Muscle of arm (tissue), 12 donors: ENCODE measurements around the gene PTPRN2. TPM values are rescaled to one million over a fixed set of nuclear protein-coding genes. Genes with fewer than 3 reads are reported as not detected.

Experiments
- DNase-seq: peaks from one replicate; pipeline ENCODE4 v3.0.0-alpha.2; 2013
- polyA plus RNA-seq, 12 donors: library from polyadenylated mRNA; unstranded; fragments of 120-200 nt; gene quantifications; one replicate each; pipeline ENCODE4 v1.2.1, GENCODE V29; 2013; ENCODE audit not compliant: insufficient read length in 12 of 12

The PTPRN2 gene
- polyA plus RNA-seq, 12 donors, result 1.6 to 8.7 (median 2.3) TPM; not detected in 1

DNA sequence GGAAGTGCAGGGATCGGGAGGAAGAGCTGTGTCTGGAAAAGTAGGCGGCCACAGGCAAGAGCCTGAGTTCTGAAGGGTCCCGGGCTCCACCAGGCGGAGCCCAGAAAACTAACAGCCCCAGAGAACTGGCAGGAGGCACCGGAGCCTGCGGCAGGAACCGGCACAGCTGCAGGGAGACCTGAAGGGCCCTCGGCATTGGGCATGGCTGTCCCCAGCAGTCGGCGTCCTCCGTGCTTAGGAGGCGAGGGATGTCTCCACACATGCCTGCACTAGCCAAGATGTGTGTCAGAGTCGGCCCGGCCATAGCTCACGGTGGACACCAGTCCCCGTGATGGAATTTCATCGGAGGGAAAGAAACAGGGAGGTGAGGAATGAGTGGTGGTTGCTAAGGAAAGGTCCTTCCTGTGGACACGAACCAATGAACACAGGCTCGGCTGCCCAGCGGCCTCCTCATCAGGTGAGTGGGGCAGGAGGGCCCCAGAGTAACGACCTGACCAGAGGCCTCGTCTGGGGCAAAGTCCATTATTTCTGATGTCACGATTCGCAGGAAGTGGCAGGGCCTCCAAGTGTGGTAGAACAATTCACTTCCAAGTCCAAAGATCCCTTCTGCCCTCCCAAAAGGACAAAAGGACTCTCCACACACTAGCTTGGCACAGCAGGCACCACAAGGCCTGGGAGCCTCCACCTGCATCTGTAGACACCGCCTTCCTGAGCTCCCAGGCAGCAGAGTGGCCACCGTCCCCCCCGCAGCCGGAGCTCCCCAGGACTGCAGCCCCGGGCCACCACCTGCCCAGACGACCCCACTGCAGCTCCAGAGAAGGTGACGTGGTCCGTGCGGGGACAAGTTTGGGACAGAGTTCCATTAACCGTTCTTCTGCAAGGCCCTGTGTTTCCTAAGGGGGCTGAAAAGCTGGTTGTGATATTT lies 444.2 kb downstream of the PTPRN2 start:
- no peak for DNase-seq

DNA sequence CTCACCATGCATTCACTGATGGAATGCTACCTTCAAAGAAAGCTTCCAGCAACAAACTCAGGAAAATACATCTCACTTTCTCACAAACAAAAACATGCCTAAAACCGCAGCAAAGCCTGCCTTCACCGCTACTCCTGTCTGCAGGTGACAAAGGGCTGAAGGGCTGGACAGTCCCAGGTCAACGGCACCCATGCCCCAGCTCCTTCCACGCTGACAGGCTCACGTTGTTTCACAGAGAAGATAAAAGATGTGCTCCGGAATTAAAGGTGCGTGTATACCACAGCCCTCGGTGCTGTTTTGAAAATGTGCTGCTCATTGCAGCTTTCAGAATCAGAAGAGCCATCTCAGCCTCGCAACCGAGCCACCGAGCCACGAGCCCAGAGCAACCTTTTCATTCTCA lies 445.0 kb downstream of the PTPRN2 start:
- no peak for DNase-seq

DNA sequence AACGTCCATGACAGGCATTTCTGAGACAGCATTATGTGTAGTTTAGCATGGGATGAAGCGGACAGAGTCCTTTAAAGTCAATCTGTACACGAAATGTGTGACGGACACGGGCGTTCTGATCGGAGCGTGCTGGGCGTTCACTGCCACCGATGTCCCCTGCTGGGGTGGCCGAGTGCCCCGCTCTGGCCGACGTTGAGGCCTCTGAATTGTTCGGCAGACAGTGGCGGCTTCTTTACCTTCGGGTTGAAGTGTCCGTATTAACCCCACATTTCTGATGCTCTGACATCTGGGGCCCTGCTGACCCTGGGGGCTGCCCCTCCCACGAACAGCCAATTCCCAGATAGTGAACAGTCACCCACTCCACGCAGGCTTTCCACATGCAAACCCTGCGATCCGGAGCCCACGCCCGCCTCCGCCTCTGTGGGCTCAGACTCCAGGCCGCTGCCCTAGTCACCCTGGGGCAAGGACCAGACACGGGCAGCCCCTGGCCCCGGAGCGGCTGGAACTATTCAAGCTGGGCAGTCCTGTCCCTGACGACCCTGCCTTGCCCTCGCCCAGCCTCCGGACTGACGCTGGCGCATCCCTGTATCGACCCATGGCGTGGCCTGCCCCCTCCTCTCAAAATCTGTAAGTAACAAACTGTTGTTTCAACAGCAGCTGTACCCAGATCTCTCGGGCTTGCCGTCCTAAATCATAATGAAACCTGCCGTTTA lies 445.7 kb downstream of the PTPRN2 start:
- no peak for DNase-seq

DNA sequence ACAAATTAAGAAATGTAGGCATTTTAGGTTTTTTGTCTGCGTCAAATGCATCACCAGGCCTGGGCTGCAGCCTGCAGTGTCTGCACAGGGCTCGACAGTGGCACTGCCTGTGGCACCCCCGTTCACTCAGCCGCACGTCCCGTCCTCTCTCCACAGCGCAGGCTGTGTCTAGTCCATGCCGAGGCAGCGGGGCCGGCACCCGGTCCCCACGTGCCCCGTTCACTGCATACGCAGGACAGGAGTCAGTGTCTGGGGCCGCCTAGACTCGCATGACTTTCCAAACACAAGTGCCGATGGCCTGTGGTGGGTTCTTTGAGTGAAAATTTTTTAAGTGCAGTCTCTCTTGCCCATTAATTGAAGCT lies 446.4 kb downstream of the PTPRN2 start:
- no peak for DNase-seq

DNA sequence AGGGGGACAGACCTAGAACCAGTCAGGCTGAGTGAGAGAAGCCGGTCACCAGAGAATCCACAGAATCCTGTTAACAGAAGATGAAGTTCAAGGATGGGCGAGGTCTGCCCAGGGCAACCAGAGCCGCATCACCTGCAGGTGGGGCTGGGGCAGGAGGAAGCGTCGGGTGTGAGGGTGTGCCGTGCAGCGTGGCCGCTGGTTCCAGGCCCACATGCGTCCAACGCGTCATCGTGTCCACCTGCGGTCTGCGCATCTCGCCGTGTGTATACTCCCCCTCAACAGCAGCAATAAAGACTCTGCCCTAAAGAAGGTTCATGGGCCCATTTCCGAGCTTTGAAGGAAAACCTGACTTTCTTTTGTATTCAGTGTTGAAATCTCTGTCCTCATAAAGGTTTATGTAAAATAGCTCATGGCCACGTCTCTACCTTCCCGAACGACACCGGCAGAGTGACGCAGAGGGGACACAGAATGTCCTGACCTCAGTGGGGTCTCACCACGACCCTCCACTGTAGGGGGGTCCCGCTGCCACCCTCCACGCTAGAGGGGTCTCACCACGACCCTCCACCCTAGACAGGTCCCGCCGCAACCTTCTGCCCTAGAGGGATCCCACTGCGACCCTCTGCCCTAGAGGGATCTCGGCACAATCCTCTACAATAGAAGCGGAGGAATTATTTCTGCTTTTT lies 446.9 kb downstream of the PTPRN2 start:
- no peak for DNase-seq

DNA sequence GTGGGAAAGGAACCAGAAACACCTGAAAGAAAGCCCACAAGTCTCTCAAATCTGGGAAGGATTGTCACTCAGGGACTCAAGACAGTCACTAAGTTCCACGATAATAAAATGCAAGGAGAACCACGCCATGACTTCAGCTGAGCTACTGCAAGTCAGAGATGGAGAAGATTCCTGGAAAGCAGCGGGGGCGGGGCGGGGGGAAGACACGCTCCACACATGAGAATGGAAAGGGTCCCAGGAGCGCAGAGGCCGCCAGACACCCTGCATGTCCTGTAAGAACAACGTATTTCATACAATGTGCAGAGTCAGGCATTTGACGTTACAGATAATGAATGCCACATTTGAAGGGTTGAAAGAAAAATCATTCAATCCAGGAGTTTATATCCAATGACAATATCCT lies 448.1 kb downstream of the PTPRN2 start:
- DNase-seq, result no peak

DNA sequence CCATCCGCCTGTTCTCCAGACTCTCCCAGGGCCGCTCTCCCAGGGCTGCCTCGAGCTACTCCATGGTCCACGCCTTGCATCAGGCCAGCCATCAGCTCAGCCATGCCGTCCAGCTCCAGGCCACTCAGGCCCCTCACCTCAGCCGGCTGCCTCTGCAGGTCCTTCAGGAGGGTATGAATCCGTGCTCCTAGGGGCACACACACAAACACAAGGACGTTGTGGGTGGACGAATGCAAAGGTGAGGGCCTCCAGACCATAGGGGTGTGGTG lies 449.4 kb downstream of the PTPRN2 start:
- DNase-seq, result no peak

DNA sequence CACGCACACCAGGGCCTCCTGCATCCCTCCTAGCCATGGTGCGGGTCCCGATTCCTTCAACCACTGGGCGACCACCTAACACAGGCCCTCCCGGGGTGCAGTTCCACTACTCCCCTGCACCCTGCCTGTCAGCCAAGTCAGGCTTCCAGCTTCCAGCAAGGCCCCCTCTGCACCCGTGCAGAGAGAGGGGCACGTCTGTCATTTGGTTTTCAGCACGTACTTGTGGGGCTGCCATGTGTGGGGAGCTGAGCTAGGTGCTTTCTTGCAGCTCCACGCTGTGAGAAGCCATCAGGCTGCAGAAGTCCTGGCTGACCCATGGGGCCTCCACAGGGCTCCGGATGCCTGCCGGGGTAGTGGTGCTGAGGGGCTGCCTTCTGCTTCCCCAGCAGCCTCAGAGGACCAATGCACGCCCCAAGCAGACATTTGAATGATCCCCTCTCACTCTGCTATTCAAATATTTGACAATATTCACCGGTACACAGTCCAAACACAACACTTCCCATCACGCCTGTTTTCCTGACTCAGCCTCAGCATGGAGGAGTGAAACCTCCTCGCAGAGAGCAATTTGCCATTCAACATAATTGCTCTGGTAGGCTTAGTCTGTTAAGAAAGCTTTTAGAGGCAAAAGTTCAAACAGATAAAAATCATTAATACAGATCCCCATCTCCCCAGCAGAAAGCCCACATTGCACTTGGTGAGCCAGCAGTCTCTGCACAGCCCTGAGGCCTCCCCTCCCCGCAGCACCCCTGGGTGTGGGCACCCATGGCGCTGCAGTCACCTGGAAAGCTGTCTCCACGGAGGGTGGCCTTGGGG lies 449.9 kb downstream of the PTPRN2 start:
- DNase-seq, result no peak

DNA sequence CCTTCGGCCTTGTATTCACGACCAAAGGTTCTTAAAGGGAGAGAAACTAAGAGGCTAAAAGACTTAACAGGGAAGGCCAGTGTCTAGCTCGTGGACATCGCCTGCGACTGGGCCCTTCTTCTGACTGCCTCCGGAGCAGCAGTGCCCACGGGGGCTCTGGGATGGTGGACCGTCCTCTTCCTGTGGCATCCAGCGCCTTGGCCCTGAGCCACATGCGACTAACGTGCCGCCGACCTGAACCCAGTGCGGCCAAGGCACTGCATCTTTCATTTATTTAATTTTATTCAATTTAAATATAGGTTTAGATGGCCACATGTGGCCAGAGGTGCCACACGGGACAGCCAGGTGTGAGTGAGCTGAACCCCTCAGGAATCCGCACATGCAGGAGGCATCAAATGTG lies 451.7 kb downstream of the PTPRN2 start:
- no peak for DNase-seq

DNA sequence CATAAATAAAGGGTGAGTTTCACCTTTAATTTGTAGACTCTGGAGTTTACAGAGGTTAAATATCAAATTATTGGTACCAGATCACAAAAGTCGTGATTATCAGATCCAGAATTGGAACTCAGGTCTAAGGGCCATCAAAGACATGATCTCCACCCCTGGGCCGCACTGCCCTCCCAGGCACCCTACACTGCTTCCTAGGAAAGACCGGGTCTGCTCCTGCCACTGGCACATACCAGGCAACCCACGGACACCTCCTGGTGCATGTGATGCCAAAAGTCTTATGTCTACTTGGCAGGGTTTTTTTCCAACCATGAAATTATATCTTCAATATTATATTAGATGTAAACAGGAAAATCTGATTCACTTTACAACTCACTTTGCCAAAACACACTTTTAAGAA lies 452.8 kb downstream of the PTPRN2 start:
- DNase-seq, result no peak

DNA sequence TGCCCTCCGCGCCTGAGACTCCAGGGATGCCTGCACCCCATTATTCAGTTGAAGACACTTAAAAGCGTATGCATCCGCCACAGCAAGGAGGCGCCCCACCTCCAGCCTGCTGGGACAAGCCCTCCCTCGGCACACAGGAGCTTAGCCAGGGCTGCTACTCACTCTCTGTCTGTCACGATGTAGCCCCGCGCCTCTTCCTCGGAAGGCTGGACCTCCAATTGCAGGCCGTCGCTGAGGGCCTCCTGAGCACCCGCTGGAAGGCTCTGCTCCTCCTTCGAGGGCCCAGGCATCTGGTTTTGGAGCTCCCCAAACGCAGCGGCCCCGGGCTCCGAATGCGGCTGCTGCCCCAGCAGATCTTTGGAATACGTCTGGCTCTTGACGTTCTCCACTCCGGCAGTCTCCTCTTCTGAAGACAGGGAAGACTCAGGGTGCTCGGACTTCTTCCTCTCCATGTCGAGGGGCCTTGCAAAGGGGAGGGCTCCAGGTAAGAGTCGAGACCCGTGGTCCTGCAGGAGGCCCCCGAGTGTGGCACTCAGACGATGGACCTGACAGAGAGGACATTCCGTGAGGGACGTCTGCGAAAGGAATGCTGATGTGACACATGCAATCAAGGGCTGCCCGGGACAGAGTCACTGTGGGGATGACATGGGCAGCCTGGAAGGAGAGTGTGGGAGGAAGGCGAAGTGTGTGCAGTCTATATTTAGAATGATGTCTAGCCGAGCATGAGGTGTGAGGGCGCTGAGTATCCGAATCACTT lies 453.9 kb downstream of the PTPRN2 start:
- DNase-seq, result no peak

DNA sequence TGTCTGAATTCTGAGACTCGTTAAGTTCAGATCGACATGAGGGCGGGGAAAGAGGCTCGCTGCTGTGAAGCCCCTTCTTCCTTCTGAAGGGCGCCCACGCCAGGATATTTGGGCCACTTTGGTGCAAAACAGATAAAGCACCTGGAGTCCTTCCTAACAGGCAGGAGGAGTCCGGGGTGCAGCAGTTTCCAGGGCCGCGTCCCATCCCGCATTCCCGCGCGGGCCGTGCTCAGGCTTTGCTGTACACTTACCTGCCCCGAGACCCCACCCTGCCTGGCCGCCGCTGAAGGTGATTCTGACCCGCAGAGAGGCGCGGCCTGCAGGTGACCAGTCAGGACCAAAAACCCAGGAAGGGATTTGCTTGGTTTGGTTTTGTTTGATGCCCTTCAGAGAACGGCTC lies 454.6 kb downstream of the PTPRN2 start:
- DNase-seq, result no peak

DNA sequence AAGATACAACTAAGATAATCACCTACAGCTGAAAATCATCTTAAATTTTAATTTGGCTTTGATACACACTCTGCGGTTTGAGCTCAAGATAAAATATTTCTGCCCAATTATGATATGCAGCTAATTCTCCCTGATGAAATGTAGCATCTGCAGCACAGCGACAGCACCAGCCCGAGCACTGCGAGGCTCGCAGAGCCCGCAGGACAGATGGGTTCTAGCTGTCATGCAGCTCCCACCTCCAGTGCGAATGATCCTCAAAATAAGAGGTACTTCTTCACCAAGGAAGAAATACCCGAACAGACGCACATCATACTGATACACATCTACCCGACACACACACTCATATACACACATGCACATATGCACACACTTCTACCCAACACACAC lies 457.6 kb downstream of the PTPRN2 start:
- no peak for DNase-seq

DNA sequence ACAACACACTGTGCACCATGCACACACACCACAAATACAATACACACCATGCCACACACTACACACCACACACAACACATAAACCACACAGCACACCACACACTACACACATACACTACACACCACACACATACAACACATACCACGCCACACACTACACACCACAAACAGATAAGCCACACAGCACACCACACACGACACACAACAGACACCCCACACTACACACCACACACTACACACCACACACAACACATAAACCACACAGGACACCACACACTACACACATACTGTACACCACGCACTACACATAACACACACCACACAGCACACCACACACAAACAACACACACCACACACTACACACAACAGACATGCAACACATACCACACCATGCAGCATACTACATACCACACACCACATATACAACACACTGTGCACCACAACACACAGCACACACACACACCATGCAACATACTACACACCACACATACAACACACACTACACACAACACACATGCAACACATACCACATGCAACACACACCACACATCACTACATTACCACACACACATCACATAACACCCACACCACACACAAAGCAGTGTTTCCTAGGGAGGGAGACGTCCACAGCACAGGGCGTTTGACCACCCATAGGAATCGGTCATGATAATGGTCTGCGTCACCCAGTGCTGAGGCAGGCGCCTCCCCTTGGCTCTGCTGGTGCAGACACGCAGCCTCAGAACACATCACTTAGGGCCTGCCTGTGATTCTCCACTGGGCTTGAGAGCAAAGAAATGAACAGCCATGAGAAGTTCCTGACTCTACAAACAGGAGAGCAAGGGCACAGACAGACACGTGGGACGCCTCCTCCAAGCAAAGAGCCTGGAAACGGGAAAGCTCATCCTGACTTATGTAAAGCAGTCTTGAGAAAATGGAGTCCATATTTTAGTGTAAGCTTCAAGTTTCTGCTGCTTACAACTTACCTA lies 458.3 kb downstream of the PTPRN2 start:
- no peak for DNase-seq

DNA sequence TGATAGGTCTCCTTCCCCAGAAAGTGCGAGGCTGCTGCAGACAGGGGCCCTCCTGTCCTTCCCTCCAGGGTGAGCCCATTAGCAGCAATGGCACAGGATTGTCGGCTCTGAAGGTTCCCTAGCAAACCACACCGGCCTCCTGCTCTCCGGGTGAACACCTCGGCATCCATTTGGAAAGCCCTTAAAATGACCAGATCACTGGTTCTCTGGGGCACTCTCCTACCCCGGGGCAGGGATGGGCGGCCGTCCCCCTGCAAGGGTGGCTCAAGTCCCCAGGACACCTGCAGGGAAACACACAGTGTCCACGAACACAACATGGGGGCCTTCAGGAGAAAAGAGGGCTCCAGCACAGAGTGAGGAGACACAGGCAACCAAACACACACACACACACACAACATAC lies 459.1 kb downstream of the PTPRN2 start:
- DNase-seq, result no peak

DNA sequence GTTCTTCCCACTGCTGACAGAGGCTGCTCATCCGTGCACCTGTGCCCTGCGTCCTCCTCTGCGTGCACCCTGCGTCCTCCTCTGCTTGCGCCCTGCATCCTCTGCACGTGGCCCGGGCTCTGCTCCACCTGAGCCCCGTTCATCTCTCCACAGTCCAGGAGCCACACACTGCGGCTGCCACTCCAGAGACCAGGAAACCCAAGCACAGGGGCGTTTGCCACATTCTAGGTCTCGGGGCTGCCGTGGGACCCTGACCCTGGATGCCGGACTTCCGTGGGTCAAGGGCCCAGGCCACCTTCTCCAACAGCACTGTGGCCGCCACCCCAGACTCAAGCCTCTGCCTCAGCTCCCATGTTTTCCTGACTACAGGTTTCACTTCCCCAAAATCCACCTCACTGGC lies 460.4 kb downstream of the PTPRN2 start:
- DNase-seq, result no peak

DNA sequence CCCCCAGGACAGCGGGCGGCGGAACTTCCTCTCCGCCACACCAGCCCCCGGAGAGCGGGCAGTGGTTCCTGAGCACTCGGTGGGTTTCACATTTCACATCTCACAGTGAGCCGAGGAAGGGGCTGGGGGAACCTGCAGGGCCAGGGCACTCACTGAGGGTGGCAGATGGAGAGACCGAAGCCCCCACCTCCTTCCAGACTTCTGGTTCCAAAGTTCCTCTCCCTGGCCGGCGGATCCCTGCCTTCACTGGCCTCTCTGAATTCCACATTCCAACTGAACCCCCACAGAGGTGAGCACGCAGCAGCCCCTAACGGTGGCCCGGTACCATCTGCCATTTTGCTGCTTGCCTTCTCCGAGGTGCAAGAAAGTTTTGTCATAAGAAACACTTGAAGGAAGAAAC lies 461.0 kb downstream of the PTPRN2 start:
- no peak for DNase-seq

DNA sequence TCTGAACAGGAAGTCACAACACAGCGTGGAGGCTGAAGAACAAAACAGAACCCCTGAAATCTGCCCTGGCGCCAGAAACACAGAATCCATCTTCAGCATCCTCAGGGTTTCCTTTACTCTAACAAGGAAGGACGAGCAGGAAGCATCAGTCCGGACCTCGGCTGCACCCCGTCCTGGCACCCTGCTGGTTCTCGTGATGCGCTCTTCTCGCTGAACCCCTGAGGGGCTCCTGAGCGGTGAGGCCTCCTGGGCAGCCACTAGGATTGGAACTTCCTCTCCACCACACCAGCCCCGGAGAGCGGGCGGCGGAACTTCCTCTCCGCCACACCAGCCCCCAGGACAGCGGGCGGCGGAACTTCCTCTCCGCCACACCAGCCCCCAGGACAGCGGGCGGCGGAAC lies 461.9 kb downstream of the PTPRN2 start:
- no peak for DNase-seq

DNA sequence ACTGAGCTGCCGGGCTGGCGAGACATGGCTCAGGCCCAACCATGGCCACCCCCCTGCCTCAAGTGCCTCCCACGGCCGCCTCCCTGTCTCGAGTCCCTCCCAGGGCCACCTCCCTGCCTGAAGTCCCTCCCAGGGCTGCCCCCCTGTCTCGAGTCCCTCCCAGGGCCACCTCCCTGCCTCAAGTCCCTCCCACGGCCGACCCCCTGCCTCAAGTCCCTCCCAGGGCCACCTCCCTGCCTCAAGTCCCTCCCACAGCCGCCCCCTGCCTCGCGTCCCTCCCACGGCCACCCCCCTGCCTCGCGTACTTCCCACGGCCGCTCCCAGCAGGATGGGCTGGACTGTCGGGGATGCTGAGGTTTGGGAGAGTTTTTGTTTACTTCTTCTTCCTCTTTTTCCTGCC lies 462.5 kb downstream of the PTPRN2 start:
- DNase-seq, result no peak

DNA sequence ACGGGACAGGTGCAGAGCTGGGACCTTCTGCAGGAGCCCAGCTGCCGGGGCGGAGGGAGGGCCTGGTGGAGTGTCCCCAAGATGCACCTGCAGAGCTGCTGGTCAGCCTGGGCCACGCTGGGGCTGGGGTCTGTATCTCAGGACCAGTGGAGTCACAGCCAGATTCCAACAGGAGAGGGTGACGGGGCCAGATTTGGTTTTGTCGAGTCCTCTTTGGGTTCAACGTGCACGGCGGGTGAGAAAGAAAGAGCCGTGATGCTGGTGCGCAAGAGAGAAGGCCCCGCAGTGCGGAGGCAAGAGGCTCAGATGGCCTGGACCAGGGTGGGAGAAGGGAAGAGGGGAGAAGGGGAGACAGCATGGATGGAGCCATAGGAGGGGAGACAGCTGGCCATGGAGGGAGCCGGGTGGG lies 462.9 kb downstream of the PTPRN2 start:
- DNase-seq, result no peak
